ENCODE results near the gene TSHR. TPM values are rescaled to one million over a fixed set of nuclear protein-coding genes. Genes with fewer than 3 reads are reported as not detected.
A peak's percentile ranks its signal among the peaks of the same experiment; 100 is the strongest.

The TSHR gene
- total and polyA plus RNA-seq, 8 donors: 0.15 to 0.75 (median 0.33) TPM

GRCh38 chr14:80979951-80980350 lies 24.5 kb downstream of the TSHR start:
- Histone ChIP-seq H3K4me3 (no peak overlapping the region), H3K27ac (no peak overlapping the region), H3K36me3 (no peaks in the 10 kb centered on the region), H3K27me3 (no peaks in the 10 kb centered on the region), H3K9me3 (no peaks in the 10 kb centered on the region), H3K4me1 (peaks cover 0 to under 1% of the 10 kb centered on the region in 2 donors)
- intact Hi-C loops (cut with DNase I): no loop called here
- no peak for ATAC-seq
- no peak for TF ChIP-seq CTCF (IDR thresholded peaks at IDR 0.05)
- no peak for DNase-seq

GRCh38 chr14:80981156-80981555 lies 25.7 kb downstream of the TSHR start:
- Histone ChIP-seq H3K27ac (no peak overlapping the region), H3K36me3 (no peaks in the 10 kb centered on the region), H3K9me3 (no peaks in the 10 kb centered on the region), H3K27me3 (peaks cover 0 to under 1% of the 10 kb centered on the region in 2 donors), H3K4me1 (no peaks in the 10 kb centered on the region), H3K4me3 (no peak overlapping the region)
- intact Hi-C loops (cut with DNase I): no loop called here
- DNase-seq: no peak
- no peak for ATAC-seq
- TF ChIP-seq CTCF (IDR thresholded peaks at IDR 0.05): no peak

- ATAC-seq: no peak
Observed at GRCh38 chr14:80981673-80982072, 26.3 kb downstream of the TSHR start.

GRCh38 chr14:80982711-80983110 lies 27.3 kb downstream of the TSHR start:
- H3K36me3 ChIP-seq: no peaks in the 10 kb centered on the region
- no peak for ATAC-seq
- H3K4me3 ChIP-seq: no peak overlapping the region
- intact Hi-C loops (cut with DNase I): no loop called here
- no peak for TF ChIP-seq CTCF (IDR thresholded peaks at IDR 0.05)
- H3K4me1 ChIP-seq: peaks cover 0 to 4% of the 10 kb centered on the region in 2 donors
- DNase-seq: no peak
- no peak overlapping the region for H3K27ac ChIP-seq
- no peaks in the 10 kb centered on the region for H3K9me3 ChIP-seq
- peaks cover 0 to 8% of the 10 kb centered on the region in 2 donors for H3K27me3 ChIP-seq

More at GRCh38 chr14:80981673-80982072, 26.3 kb downstream of the TSHR start:
- Histone ChIP-seq H3K36me3 (no peaks in the 10 kb centered on the region), H3K9me3 (no peaks in the 10 kb centered on the region), H3K27me3 (peaks cover 0 to 6% of the 10 kb centered on the region in 2 donors), H3K4me3 (no peak overlapping the region), H3K4me1 (no peaks in the 10 kb centered on the region), H3K27ac (no peak overlapping the region)
- TF ChIP-seq CTCF (IDR thresholded peaks at IDR 0.05): no peak
- intact Hi-C loops (cut with DNase I): no loop called here
- no peak for DNase-seq

GRCh38 chr14:80987235-80988032 lies 32.0 kb downstream of the TSHR start:
- peak; percentile 83 to 88 for TF ChIP-seq CTCF (IDR thresholded peaks at IDR 0.05)
- ATAC-seq (peak; percentile 94), DNase-seq (peak in 2 of 4 donors; percentile 41 to 59)
- Histone ChIP-seq H3K36me3 (no peaks in the 10 kb centered on the region), H3K4me3 (no peak overlapping the region), H3K27ac (no peak overlapping the region), H3K27me3 (peaks cover 0 to 17% of the 10 kb centered on the region in 2 donors), H3K4me1 (peaks cover 0 to 5% of the 10 kb centered on the region in 2 donors), H3K9me3 (no peaks in the 10 kb centered on the region)
- intact Hi-C loops (cut with DNase I): no loop called here
